HEK293T (cell line): ENCODE data around the gene SLC4A7.

Experiments used
- CTCF ChIA-PET: fragments of 350-600 bp; formaldehyde crosslinking; extraction: SDS; loops from one replicate; lab custom pipeline; 2021; ENCODE audit warnings: antibody characterized with exemption, inconsistent platforms; lab: Yijun Ruan, JAX
- POLR2A ChIA-PET: fragments of 350-600 bp; formaldehyde crosslinking; extraction: SDS; loops from one replicate; lab custom pipeline; 2020; ENCODE audit warnings: antibody characterized with exemption, inconsistent platforms; lab: Yijun Ruan, JAX
- DNase-seq: peaks from one replicate; pipeline ENCODE4 v3.0.0; 2012; ENCODE audit warnings: mixed read lengths; ENCODE audit errors: extremely low spot score
- ARNT ChIP-seq: fragments of 450-650 bp; IDR thresholded peaks from 2 replicates; pipeline ENCODE4 v1.6.1; 2017; ENCODE audit warnings: mild to moderate bottlenecking
- BHLHE40 ChIP-seq: fragments of 450-650 bp; IDR thresholded peaks from 2 replicates; pipeline ENCODE4 v1.6.1; 2016; ENCODE audit warnings: mild to moderate bottlenecking, moderate library complexity, borderline replicate concordance
- CTBP1 ChIP-seq: fragments of 450-650 bp; IDR thresholded peaks from 2 replicates; pipeline ENCODE4 v1.6.1; 2016; ENCODE audit warnings: borderline replicate concordance
- ELF4 ChIP-seq: fragments of 450-650 bp; IDR thresholded peaks from 2 replicates; pipeline ENCODE4 v1.6.1; 2017; ENCODE audit warnings: antibody characterized with exemption
- FOXA1 ChIP-seq: fragments of 450-650 bp; IDR thresholded peaks from 2 replicates; pipeline ENCODE4 v1.6.1; 2016; ENCODE audit warnings: mild to moderate bottlenecking
- FOXK2 ChIP-seq: fragments of 450-650 bp; IDR thresholded peaks from 2 replicates; pipeline ENCODE4 v1.6.1; 2016; ENCODE audit warnings: mild to moderate bottlenecking
- FOXM1 ChIP-seq: fragments of 450-650 bp; IDR thresholded peaks from 2 replicates; pipeline ENCODE4 v1.6.1; 2017; ENCODE audit warnings: mild to moderate bottlenecking, borderline replicate concordance
- HDGF ChIP-seq: fragments of 450-650 bp; IDR thresholded peaks from 2 replicates; pipeline ENCODE4 v1.6.1; 2017; ENCODE audit warnings: antibody characterized with exemption, borderline replicate concordance
- L3MBTL2 ChIP-seq: fragments of 450-650 bp; conservative IDR thresholded peaks from 2 replicates; pipeline ENCODE4 v1.6.1; 2016; ENCODE audit warnings: mild to moderate bottlenecking
- LEF1 ChIP-seq: fragments of 450-650 bp; IDR thresholded peaks from 2 replicates; pipeline ENCODE4 v1.6.1; 2017; ENCODE audit warnings: mild to moderate bottlenecking, borderline replicate concordance
- NFRKB ChIP-seq: fragments of 450-650 bp; IDR thresholded peaks from 2 replicates; pipeline ENCODE4 v1.6.1; 2016; ENCODE audit warnings: mild to moderate bottlenecking, moderate library complexity
- SP1 ChIP-seq: fragments of 450-650 bp; IDR thresholded peaks from 2 replicates; pipeline ENCODE4 v1.6.1; 2017
- SUZ12 ChIP-seq: fragments of 450-650 bp; IDR thresholded peaks from 2 replicates; pipeline ENCODE4 v1.6.1; 2016; ENCODE audit warnings: mild to moderate bottlenecking
- TARDBP ChIP-seq: fragments of 450-650 bp; IDR thresholded peaks from 2 replicates; pipeline ENCODE4 v1.6.1; 2016
- ZNF384 ChIP-seq: fragments of 450-650 bp; IDR thresholded peaks from 2 replicates; pipeline ENCODE4 v1.6.1; 2016
- TF ChIP-seq, protein P1 (sequence below): fragments of 450-650 bp; IDR thresholded peaks from 2 replicates; pipeline ENCODE4 v1.6.1; 2016

Gene SLC4A7

DNA sequence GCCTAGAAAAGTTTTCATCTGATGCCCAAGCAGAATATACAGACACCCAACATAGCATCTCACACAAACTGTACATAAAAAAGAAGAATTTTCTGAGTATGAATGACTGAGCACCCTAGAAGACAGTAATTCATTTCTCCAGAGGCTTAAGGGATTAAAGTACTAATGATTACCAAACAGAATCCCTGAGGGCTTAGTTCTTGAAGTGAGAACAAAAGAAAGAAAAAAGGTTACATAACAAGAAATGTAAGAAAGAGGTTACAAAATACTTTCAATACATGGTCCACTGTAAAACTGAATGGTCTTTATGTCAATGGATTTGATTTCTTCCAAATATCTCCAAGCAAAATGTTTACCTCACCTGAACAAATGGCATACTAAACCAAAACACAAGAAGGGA lies 105.9 kb downstream of the SLC4A7 start:
- no peak for TF ChIP-seq NFRKB
- no peak for TF ChIP-seq ARNT
- no peak for TF ChIP-seq FOXA1
- no peak for TF ChIP-seq HDGF
- TF ChIP-seq BHLHE40, result no peak
- TF ChIP-seq, protein P1, sequence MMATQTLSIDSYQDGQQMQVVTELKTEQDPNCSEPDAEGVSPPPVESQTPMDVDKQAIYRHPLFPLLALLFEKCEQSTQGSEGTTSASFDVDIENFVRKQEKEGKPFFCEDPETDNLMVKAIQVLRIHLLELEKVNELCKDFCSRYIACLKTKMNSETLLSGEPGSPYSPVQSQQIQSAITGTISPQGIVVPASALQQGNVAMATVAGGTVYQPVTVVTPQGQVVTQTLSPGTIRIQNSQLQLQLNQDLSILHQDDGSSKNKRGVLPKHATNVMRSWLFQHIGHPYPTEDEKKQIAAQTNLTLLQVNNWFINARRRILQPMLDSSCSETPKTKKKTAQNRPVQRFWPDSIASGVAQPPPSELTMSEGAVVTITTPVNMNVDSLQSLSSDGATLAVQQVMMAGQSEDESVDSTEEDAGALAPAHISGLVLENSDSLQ, result no peak
- TF ChIP-seq TARDBP, result no peak
- no peak for TF ChIP-seq ELF4
- no peak for TF ChIP-seq ZNF384
- TF ChIP-seq FOXK2, result no peak
- no peak for TF ChIP-seq SUZ12
- no peak for TF ChIP-seq L3MBTL2
- no peak for TF ChIP-seq CTBP1
- TF ChIP-seq LEF1, result no peak
- no peak for TF ChIP-seq SP1
- no peak for TF ChIP-seq FOXM1
- ChIA-PET POLR2A (no interaction called here), CTCF (interaction anchor here (1.0 kb wide), 1 partner anchor 10 kb away, joined by 3 read pairs; the partner anchor contains the start of gene NEK10)
- DNase-seq, result no peak

DNA sequence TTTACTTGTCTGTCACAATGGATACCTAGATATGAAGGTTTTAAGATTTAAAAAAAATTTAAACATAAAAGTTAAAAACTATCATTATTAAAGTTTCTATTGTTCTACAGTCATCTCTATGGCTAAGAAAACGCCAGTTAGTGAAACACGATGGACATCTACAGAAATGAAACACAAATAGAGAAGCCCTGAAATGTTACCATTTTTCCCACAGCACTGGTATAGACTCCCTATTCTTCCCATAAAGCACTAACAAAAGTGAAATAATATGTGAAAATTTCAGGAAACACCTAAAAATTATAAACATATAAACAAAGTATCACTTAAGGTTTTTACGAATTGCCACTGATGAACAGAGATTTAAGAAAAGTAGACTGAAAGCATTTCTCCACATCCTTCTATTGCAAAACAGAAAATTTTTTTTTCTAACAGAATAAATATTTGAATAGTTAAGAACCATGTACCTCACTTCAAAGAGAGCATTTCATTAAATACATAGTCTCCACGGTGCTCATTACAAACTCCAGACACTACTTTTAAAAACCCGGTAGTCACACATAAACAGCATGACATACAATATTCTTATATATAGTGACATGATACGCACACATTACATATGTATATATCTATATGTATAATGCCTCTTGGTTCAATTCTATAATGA lies 107.9 kb downstream of the SLC4A7 start:
- TF ChIP-seq ARNT (no peak), BHLHE40 (no peak), NFRKB (no peak), FOXK2 (no peak), FOXM1 (no peak)
- ChIA-PET CTCF (no interaction called here), POLR2A (no interaction called here)
- no peak for DNase-seq

DNA sequence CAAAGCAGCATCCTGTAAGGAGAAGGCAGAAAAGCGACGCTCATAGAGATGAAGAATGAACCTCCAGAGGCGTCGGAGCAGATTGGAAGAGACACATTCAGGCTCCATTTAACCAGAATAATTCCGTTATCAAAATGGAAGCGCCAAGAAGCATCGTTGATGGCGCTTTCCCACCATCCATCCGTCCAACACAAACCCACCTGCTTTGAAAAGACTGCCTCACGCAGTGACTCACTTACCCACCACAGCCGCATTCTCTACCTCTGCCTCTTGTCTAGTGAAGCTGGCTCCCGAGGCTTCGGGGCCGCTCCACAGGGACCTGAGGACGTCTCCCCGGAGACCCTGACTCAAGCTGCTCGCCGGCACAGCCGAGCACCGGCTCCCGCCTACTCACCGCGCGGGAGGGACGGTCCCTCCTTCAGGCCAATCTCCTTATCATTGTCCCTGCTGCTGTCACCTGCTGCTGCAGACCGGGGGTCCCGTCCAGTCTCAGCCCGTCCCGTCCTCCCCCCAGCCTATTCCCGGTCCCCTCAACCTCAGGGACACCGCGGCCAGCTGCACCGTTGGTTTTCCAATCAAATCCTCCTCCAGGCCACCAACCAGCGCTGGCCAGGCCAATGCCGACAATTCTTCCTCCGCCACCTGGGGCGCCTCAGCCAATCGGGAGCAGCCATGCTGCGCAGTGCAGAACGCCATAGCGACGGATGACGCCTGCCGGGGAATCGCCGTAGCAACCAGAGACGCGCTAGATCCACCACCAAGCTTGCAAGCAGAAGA lies 115.2 kb downstream of the SLC4A7 start, which contains the start of gene NEK10:
NEK10 (minus strand) TSS at position 553 of the 777 bp plus-strand sequence. CDS start 16,501 bp downstream, outside the sequence.
- peak; percentile 96 for DNase-seq
- CTCF ChIA-PET, result interaction anchor here (0.8 to 1.4 kb wide), 3 partner anchors 10 to 98 kb away, joined by 3 to 5 read pairs (median 4); no protein-coding TSS in a partner anchor
- POLR2A ChIA-PET, result no interaction called here
- TF ChIP-seq FOXM1 (no peak), L3MBTL2 (peak; percentile 60), FOXK2 (peak; percentile 92)

DNA sequence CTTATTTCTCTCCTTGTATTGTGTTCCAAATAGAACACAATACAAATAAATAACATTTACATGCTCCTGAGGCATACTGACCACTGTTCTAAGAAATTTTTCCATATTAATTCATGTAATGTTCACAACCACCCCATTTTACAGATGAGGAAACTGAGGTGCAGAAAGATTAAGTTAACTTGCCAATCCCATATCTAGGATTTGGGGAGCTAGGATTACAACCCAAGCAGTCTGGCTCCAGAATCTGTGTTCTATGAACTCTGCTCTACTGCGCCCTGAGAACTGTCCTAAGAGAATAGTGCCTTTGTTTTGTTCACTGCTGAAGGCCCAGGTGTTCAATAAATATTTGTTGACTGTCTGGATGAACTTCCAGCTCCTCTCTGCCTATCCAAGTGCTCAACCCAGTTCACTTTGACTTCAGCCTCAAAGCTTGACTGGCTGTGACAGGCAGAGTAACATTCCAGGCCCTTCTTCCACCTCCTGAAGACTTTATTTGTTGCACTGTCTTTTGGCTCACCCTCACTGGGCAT lies 118.1 kb downstream of the SLC4A7 start:
- no peak for DNase-seq
- TF ChIP-seq L3MBTL2, result no peak
- TF ChIP-seq TARDBP, result no peak
- TF ChIP-seq ARNT, result no peak
- TF ChIP-seq SP1, result no peak
- TF ChIP-seq FOXK2, result no peak
- no peak for TF ChIP-seq NFRKB
- TF ChIP-seq SUZ12, result no peak
- TF ChIP-seq HDGF, result no peak
- TF ChIP-seq FOXA1, result no peak
- TF ChIP-seq ELF4, result no peak
- TF ChIP-seq BHLHE40, result no peak
- no peak for TF ChIP-seq ZNF384
- TF ChIP-seq LEF1, result no peak
- no peak for TF ChIP-seq FOXM1
- TF ChIP-seq CTBP1, result no peak
- TF ChIP-seq, protein P1, result no peak
- POLR2A ChIA-PET, result no interaction called here
- CTCF ChIA-PET, result interaction anchor here (0.7 kb wide), 1 partner anchor 66 kb away, joined by 5 read pairs; no protein-coding TSS in a partner anchor

DNA sequence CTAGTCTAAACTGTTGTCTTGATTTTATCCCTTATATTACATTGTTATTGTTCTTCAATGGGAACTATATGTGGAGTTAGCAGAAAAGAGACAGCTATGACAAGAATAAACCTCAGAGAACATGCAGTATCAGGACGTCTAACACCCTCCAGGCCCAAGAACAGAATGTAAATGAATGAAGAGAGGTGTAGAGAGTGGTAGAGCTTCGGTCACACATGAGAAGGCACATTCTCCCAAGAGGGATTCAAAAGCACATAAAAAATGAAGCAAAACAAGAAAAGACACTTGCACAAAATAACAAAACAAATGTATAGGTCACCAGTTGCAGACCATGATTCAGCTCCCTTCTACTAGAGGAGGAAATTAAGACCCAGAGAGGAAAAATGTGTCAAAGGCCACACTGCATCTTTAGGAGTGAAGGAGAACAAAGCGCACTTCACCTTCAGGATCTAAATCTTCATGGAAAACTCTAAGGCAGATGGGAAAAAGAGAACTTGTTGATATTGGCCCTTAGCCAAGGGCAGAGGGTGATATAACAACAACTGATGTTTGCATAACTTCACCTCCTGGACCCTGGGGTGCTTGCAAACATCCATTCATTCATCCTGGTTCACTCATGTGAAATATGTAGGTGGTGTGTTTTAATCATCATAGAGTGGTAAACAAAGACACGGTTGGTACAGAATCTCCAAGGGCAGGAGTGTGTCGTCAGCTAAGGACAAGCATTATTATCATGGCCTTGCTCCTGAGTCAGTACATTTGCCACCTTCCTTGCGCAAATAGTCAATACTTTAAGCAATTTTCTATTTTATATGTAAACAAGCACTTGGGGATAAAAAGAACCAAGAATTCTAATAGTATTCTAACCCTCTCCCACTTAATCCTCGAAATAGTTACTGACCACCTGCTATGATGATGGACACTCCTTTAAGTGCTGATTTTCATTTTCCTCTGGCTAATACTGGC lies 123.8 kb downstream of the SLC4A7 start:
- TF ChIP-seq, protein P1, result peak; percentile 76
- no peak; the same call in 1 of the 2 replicates for TF ChIP-seq L3MBTL2
- ChIA-PET POLR2A (no interaction called here), CTCF (no interaction called here)
- DNase-seq, result peak; percentile 11
